Measurements from ENCODE around the gene MAFG. TPM values are rescaled to one million over a fixed set of nuclear protein-coding genes. Genes with fewer than 3 reads are reported as not detected.
A peak's percentile ranks its signal among the peaks of the same experiment; 100 is the strongest.

MAFG gene
- total RNA-seq, 1 experiment from 2014 or later = 31.4 TPM

DNA sequence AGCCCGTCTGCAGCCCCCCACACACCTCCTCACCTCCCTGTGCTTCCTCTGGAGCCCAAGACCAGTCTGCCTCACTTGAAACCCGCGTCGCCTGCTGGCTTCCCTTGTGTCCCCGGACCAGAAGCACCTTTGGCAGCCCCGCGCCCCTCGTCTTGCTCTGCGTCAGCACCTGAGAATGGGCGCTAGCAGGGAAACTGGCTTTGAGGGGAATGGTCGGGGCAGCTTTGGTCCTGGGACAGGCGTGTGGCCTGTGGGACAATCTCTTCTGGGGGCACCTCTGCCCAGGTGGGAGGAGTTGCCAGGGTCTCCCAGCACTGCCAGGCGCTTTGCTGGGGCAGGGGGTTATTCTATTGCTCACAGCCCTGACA lies 3.6 kb upstream of the MAFG start:
- Mint-ChIP-seq H3K4me3 (no peak overlapping the region), H3K36me3 (ENCODE audit: insufficient read depth in 1 of 3, low read depth in 3 of 3) (peaks cover 3 to 31% (median 21%) of the 10 kb centered on the region in 3 experiments; a peak in 6 of 7 replicates), H3K4me1 (peaks cover 5 to 15% of the 10 kb centered on the region in 2 experiments), H3K27ac (peak overlapping the region in 1 of 3 experiments; percentile 75; a peak in 2 of 7 replicates), H3K9me3 (no peaks in the 10 kb centered on the region), H3K27me3 (ENCODE audit: low read depth) (peaks cover 20% of the 10 kb centered on the region)
- Histone ChIP-seq H2BK5ac (ENCODE audit: insufficient read length, low read length) (no peak overlapping the region), H3K56ac (ENCODE audit: insufficient read length, low read depth, low read length) (no peak overlapping the region), H3K23me2 (ENCODE audit: insufficient read length, low read depth, low read length, poor library complexity, severe bottlenecking) (peaks cover 9% of the 10 kb centered on the region), H2BK120ac (ENCODE audit: low read depth, low read length, poor library complexity, severe bottlenecking) (no peak overlapping the region), H3K4ac (ENCODE audit: low read depth, low read length) (no peak overlapping the region), H3K14ac (ENCODE audit: insufficient read depth, low read length) (no peak overlapping the region; the same call in 1 of the 2 replicates), H3K4me2 (ENCODE audit: insufficient read depth, insufficient read length, low read length) (no peak overlapping the region), H3K23ac (ENCODE audit: insufficient read length, low read depth, low read length) (no peak overlapping the region), H4K20me1 (ENCODE audit: control insufficient read depth, insufficient read depth, insufficient read length) (peaks cover 4% of the 10 kb centered on the region), H2AFZ (ENCODE audit: low read length) (no peak overlapping the region), H3K18ac (ENCODE audit: insufficient read length, low read depth, low read length) (no peak overlapping the region), H2BK12ac (ENCODE audit: insufficient read length, low read depth, low read length) (no peak overlapping the region), H2AK5ac (ENCODE audit: insufficient read length, low read length) (no peak overlapping the region), H2BK20ac (ENCODE audit: low read depth, low read length, poor library complexity, severe bottlenecking) (no peak overlapping the region), H3K9me3 (ENCODE audit: control insufficient read depth, low read depth, low read length) (no peaks in the 10 kb centered on the region), H3K27ac (ENCODE audit: insufficient read length, low read depth, low read length) (no peak overlapping the region), H3K27me3 (ENCODE audit: insufficient read depth, low read length) (no peaks in the 10 kb centered on the region; the same call in 1 of the 2 replicates), H2BK15ac (ENCODE audit: low read depth, low read length) (no peak overlapping the region), H3K79me2 (ENCODE audit: insufficient read depth, low read length) (peaks cover 2% of the 10 kb centered on the region; the same call in 1 of the 2 replicates), H3K9ac (ENCODE audit: extremely low read depth, insufficient read length, low read length) (no peak overlapping the region), H3K79me1 (ENCODE audit: insufficient read depth, low read depth, low read length, poor library complexity, severe bottlenecking) (peaks cover 3% of the 10 kb centered on the region), H3K4me1 (ENCODE audit: insufficient read depth, low read length) (no peaks in the 10 kb centered on the region), H4K91ac (ENCODE audit: insufficient read length, low read depth, low read length) (no peak overlapping the region), H3T11ph (ENCODE audit: low read length) (no peak overlapping the region), H4K8ac (replicated peaks; ENCODE audit: insufficient read length, low read depth, low read length) (no peak overlapping the region), H4K5ac (ENCODE audit: insufficient read length, low read depth, low read length) (no peak overlapping the region)
- DNase-seq = no peak
- no peak for TF ChIP-seq CTCF (conservative IDR thresholded peaks at IDR 0.05)
- no CpG with 5 or more reads among the region's 13 CpGs for WGBS (ENCODE audit: extremely low coverage, insufficient read length, low lambda C conversion rate)

Data from H9 (cell line).